Upper lobe of right lung (tissue), 1 donor: ENCODE results near the gene BST1. TPM values are rescaled to one million over a fixed set of nuclear protein-coding genes. Genes with fewer than 3 reads are reported as not detected.

Experiments
- ATAC-seq: fragments of 200-7000 bp; cut with Tn5 transposase; one replicate; pipeline ENCODE4 v1.9.1; 2020; ENCODE audit warnings: mild to moderate bottlenecking, moderate library complexity
- DNase-seq: peaks from one replicate; pipeline ENCODE4 v3.0.0-alpha.2; 2020
- H3K27ac ChIP-seq: fragments of 200-600 bp; one replicate; pipeline ENCODE4 v1.8.0; 2022
- H3K27me3 ChIP-seq: fragments of 200-600 bp; one replicate; pipeline ENCODE4 v1.8.0; 2022; ENCODE audit warnings: mild to moderate bottlenecking
- H3K36me3 ChIP-seq: fragments of 200-600 bp; one replicate; pipeline ENCODE4 v1.8.0; 2022
- H3K4me1 ChIP-seq: fragments of 200-600 bp; one replicate; pipeline ENCODE4 v1.8.0; 2022
- H3K4me3 ChIP-seq: fragments of 200-600 bp; one replicate; pipeline ENCODE4 v1.8.0; 2022; ENCODE audit warnings: mild to moderate bottlenecking
- H3K9me3 ChIP-seq: fragments of 200-600 bp; one replicate; pipeline ENCODE4 v1.8.0; 2022
- intact Hi-C: fragments of 100-400 bp; cut with DNase I; formaldehyde crosslinking; loops from one replicate; pipeline ENCODE4 v1.11.0; 2022
- long read RNA-seq: library from polyadenylated mRNA; unstranded; transcript quantifications from one replicate; pipeline ENCODE4 v2.0.0, GENCODE V29; 2021
- total RNA-seq: library from RNA; stranded (reverse); fragmentation: NEBNext Ultra II Directional; extraction: Animal tissue kit (Norgen Biotek cat#: 25700); gene quantifications from one replicate; pipeline ENCODE4 v1.2.1, GENCODE V29; 2021
- TF ChIP-seq, protein P1 (sequence below): fragments of 200-600 bp; IDR thresholded peaks from one replicate; pipeline ENCODE4 v1.8.0; 2022; ENCODE audit warnings: antibody characterized with exemption
- donor health status: DM: no; HTN: yes; CAD: no; lungs with severe emphysema.

BST1 gene, protein sequence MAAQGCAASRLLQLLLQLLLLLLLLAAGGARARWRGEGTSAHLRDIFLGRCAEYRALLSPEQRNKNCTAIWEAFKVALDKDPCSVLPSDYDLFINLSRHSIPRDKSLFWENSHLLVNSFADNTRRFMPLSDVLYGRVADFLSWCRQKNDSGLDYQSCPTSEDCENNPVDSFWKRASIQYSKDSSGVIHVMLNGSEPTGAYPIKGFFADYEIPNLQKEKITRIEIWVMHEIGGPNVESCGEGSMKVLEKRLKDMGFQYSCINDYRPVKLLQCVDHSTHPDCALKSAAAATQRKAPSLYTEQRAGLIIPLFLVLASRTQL
- 11.0 TPM for total RNA-seq
- long read RNA-seq, transcript BST1-201 (9 exons, 1,480 nt) = major isoform, 16 of 17 reads
- long read RNA-seq, partial matches to known transcripts = 0 of 17 reads
- long read RNA-seq, other reads (novel, unspliced or antisense) = 1 of 17 reads

DNA sequence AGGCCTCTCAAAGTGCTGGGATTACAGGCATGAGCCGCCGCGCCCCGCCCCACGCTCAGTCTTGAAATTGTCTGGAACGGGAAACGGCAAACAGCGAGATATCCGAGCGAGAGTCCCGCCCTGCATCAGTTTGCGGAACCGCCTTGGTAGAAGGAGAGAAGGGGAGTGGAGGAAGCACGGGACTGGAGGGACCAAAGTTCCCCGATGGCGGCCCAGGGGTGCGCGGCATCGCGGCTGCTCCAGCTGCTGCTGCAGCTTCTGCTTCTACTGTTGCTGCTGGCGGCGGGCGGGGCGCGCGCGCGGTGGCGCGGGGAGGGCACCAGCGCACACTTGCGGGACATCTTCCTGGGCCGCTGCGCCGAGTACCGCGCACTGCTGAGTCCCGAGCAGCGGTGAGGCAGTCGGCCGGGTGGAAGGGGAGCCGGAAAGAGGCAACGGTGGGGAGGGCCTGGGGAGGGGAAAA, at the start of gene BST1:
TSS of gene BST1 (plus strand) at position 125 of the 463 bp plus-strand sequence. CDS start at position 205, 80 bp downstream.
- peak; percentile 87 for DNase-seq
- Histone ChIP-seq H3K36me3 (no peaks in the 10 kb centered on the region), H3K4me1 (peaks cover 7% of the 10 kb centered on the region), H3K27ac (peak within 1 kb of the TSS; percentile 68), H3K9me3 (no peaks in the 10 kb centered on the region), H3K27me3 (no peaks in the 10 kb centered on the region), H3K4me3 (peak within 1 kb of the TSS; percentile 50)
- TF ChIP-seq, protein P1, sequence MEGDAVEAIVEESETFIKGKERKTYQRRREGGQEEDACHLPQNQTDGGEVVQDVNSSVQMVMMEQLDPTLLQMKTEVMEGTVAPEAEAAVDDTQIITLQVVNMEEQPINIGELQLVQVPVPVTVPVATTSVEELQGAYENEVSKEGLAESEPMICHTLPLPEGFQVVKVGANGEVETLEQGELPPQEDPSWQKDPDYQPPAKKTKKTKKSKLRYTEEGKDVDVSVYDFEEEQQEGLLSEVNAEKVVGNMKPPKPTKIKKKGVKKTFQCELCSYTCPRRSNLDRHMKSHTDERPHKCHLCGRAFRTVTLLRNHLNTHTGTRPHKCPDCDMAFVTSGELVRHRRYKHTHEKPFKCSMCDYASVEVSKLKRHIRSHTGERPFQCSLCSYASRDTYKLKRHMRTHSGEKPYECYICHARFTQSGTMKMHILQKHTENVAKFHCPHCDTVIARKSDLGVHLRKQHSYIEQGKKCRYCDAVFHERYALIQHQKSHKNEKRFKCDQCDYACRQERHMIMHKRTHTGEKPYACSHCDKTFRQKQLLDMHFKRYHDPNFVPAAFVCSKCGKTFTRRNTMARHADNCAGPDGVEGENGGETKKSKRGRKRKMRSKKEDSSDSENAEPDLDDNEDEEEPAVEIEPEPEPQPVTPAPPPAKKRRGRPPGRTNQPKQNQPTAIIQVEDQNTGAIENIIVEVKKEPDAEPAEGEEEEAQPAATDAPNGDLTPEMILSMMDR = no peak
- ATAC-seq = peak; percentile 93
- intact Hi-C loops = no loop called here

DNA sequence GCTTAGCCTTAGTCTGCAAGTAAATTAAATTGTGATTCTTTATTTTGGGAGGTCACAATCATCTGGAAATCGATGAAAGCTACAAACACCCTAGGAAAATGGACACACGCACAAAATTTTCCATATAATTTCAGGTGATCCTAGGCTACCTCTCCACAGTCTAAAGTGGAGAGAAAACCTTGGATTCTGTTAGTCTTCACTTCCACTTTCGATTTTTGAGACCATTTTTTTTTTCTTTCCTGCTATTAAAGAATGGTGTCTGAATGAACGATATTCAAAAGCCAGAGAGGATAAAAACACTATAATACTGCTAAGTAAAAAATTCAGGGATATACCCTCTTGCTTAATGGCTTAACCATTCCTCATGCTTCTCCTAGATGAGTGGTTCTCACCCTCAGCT, 49.4 kb upstream of the BST1 start:
- Histone ChIP-seq H3K36me3 (no peaks in the 10 kb centered on the region), H3K4me1 (peaks cover 50% of the 10 kb centered on the region), H3K4me3 (peak overlapping the region; percentile 68), H3K9me3 (no peaks in the 10 kb centered on the region), H3K27me3 (no peaks in the 10 kb centered on the region), H3K27ac (peak overlapping the region; percentile 89)
- ATAC-seq (no peak), DNase-seq (no peak)
- TF ChIP-seq, protein P1 = no peak
- intact Hi-C loops = no loop called here

DNA sequence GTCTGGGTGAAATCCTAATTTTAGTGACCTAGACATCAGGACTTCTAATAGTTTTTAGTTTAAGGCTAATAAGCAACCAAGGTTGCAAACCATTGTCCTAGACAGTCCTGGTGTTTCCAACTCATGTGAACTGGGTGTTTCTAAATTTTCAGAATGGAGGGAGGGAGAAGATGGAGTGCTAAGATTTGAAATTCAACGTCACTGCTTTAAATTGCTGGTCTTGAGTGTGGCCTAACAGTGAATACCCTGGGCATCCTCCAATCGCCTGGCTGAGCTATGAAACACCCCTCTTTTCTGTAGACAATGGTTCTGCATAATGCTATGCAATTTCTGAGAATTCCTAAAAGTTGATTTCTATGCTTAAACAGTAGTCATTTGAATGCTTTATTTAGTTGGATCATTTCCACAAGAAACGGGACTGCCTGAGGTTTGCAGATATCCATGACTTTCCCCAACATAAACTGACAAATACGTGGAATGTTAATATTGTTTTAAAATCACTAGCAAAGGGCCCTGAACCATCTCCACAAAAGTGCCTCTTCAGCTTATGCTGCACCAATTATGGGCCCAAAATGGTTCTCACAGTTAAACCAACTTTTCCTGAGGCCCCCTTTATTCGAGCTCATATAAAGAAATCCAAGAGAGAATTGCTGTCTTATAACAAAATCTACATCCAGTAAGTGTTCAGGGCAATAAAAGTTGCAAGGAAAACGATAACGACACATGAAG, 48.8 kb upstream of the BST1 start:
- no peak for DNase-seq
- H3K27me3 ChIP-seq = no peaks in the 10 kb centered on the region
- ATAC-seq = no peak
- H3K4me1 ChIP-seq = peaks cover 47% of the 10 kb centered on the region
- H3K9me3 ChIP-seq = no peaks in the 10 kb centered on the region
- TF ChIP-seq, protein P1 = no peak
- H3K36me3 ChIP-seq = no peaks in the 10 kb centered on the region
- peak overlapping the region; percentile 68 for H3K4me3 ChIP-seq
- intact Hi-C loops = no loop called here
- peak overlapping the region; percentile 89 for H3K27ac ChIP-seq

DNA sequence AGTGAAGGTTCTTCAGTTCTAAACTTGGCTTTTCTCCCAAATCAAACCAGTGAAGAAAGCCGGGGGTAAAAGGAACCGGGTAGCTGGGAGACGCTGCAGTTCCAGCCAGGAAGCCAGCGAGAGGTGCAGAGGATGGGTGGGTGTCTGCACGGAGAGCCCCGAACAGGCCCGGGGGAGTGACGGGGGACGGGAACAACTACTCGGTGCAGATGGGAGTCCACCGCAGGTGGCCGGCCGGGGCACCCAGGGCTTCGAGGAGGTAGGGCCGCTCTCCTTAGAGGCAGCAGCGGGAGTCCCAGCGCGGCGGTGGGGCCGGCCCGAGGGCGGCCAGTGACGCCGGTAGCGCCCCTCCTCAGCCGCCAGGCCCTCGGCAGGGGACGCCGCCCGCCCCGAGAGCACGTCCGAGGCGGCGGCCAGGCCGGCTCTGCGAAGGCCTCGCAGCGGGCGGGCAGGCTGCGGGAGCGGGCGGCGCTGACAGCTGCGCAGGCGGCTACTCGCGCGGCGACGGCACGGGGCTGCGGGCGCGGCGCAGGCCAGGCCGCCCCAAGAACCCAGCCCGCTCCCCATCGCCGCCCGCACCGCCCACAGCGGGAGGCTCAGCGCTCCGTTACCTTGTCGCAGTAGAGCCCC, 48.2 kb upstream of the BST1 start:
- TF ChIP-seq, protein P1 = no peak
- Histone ChIP-seq H3K27ac (peak overlapping the region; percentile 89), H3K9me3 (no peaks in the 10 kb centered on the region), H3K4me3 (peak overlapping the region; percentile 68), H3K27me3 (no peaks in the 10 kb centered on the region), H3K36me3 (no peaks in the 10 kb centered on the region), H3K4me1 (peaks cover 40% of the 10 kb centered on the region)
- DNase-seq (peak; percentile 82), ATAC-seq (peak; percentile 70)
- intact Hi-C loops = no loop called here

DNA sequence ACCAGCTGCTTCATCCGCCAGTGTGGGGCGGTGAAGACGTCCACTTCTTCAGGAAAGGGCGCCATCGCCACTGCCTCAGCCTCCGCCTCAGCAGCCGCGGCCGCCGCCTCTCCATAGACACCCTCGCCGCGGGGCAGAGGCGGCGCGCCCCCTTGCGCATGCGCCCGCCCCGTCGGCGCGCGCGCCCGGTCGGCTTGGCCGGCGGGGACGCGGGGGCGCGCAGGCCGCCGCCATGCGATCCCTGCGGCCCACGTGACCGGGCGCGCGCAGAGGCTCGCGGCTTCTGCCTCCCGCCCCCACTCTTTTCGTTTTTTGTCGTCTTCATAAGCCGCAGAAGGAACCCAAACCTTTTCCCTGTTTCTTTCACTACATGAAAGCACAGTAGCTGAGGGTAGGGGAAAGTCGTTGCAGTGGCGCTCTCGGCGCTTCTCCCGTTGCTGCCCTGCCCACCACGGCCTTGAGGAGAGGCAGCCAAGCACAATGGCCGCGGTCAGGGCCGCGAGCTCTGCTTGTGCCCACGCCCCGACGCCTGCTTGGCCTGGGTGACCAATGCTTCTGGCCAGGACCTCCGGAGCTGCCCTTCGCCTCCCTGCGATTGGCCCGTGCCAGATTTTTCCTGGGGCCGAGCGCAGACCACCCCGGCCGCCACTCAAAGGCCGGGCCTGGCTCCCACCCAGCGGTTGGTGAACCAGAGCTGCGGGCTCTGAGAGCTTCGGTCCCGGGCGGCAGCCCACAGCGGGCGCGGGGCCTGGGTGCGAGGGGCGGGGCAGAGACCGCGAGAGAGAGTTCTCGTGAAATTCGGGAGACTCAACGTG, 47.4 kb upstream of the BST1 start, which contains the start of gene FBXL5:
TSS of gene FBXL5 (minus strand) at position 135 of the 815 bp plus-strand sequence. CDS start at position 65, 70 bp downstream.
- TF ChIP-seq, protein P1 = no peak
- DNase-seq (peak; percentile 91), ATAC-seq (peak; percentile 93)
- H3K9me3 ChIP-seq = no peaks in the 10 kb centered on the region
- peak within 1 kb of the TSS; percentile 68 for H3K4me3 ChIP-seq
- H3K27me3 ChIP-seq = no peaks in the 10 kb centered on the region
- no peaks in the 10 kb centered on the region for H3K36me3 ChIP-seq
- peak within 1 kb of the TSS; percentile 99 for H3K27ac ChIP-seq
- H3K4me1 ChIP-seq = peaks cover 33% of the 10 kb centered on the region
- intact Hi-C loops = no loop called here
